HFF-Myc (cell line): ENCODE results near the gene ALLC.

Experiments used
- DNase-seq: peaks from one replicate; pipeline ENCODE4 v3.0.0-alpha.2; 2011; ENCODE audit warnings: low read depth; ENCODE audit errors: extremely low read depth
- H3K4me3 ChIP-seq: replicated peaks from 2 replicates; pipeline ENCODE4 v1.5.1; 2011; ENCODE audit warnings: low read depth, mild to moderate bottlenecking, control low read depth, low read length
- CTCF ChIP-seq: IDR thresholded peaks from 2 replicates; pipeline ENCODE4 v1.5.1; 2012; ENCODE audit warnings: mild to moderate bottlenecking, low read depth, low read length, control low read depth; ENCODE audit errors: missing control alignments

ALLC gene

GRCh38 chr2:3637692-3638455 is 20.1 kb upstream of the ALLC start:
- no peak for DNase-seq
- no peak for TF ChIP-seq CTCF
- no peak overlapping the region for H3K4me3 ChIP-seq

- TF ChIP-seq CTCF = no peak
- DNase-seq = no peak
- no peak overlapping the region for H3K4me3 ChIP-seq
Observed at GRCh38 chr2:3638456-3638810, 19.6 kb upstream of the ALLC start.

GRCh38 chr2:3639015-3639630 is 18.9 kb upstream of the ALLC start:
- no peak for DNase-seq
- no peak overlapping the region for H3K4me3 ChIP-seq
- TF ChIP-seq CTCF = no peak

- DNase-seq = no peak
- no peak for TF ChIP-seq CTCF
Observed at GRCh38 chr2:3639653-3640052, 18.3 kb upstream of the ALLC start.

GRCh38 chr2:3641181-3641580 is 16.8 kb upstream of the ALLC start:
- no peak for DNase-seq
- no peak for TF ChIP-seq CTCF
- H3K4me3 ChIP-seq = no peak overlapping the region

More at GRCh38 chr2:3639653-3640052, 18.3 kb upstream of the ALLC start:
- H3K4me3 ChIP-seq = no peak overlapping the region

- no peak for TF ChIP-seq CTCF
- DNase-seq = no peak
Observed at GRCh38 chr2:3641841-3642421, 16.1 kb upstream of the ALLC start.

More at GRCh38 chr2:3641841-3642421, 16.1 kb upstream of the ALLC start:
- no peak overlapping the region for H3K4me3 ChIP-seq
